Ovary (tissue), 3 donors: ENCODE data around the gene FGGY.

ENCODE experiments used
- CTCF ChIP-seq, 3 donors: fragments of 450-650 bp in 2 of 3; fragments of 200-600 bp in 1 of 3; IDR thresholded peaks; one replicate each; pipeline versions ENCODE4 v1.5.1 to v1.8.0; 2016 to 2022; ENCODE audit warnings: antibody characterized with exemption in 3 of 3, mild to moderate bottlenecking in 1 of 3
- EP300 ChIP-seq: sonication (generic); formaldehyde crosslinking; IDR thresholded peaks from one replicate; pipeline ENCODE4 v1.6.1; 2017; ENCODE audit warnings: antibody characterized with exemption
- donor health status: DM: no; HTN: no; CAD: no.

- TF ChIP-seq CTCF (IDR thresholded peaks at IDR 0.05) (no peak), EP300 (no peak)
Observed at GRCh38 chr1:59298026-59298583, 1.2 kb downstream of the FGGY start.
